Stomach (tissue), 9 donors: ENCODE results near the gene LRRC56. TPM values are rescaled to one million over a fixed set of nuclear protein-coding genes. Genes with fewer than 3 reads are reported as not detected.
"Not testable (repeated sequence)": the region's sequence is repeated elsewhere in the genome, so short reads cannot be mapped to it uniquely, and the experiment has no call there.

ENCODE experiments used
- DNase-seq, 2 donors: peaks; one replicate each; pipeline versions ENCODE4 v3.0.0 to v3.0.0-alpha.2; 2013 to 2019
- H3K27ac ChIP-seq, 5 donors: fragments of 200-600 bp in 4 of 5; sonication (generic) in 4 of 5; one replicate each; pipeline ENCODE4 v1.5.1; 2013 to 2019; ENCODE audit warnings: mild to moderate bottlenecking in 1 of 5, moderate library complexity in 1 of 5
- H3K27me3 ChIP-seq, 3 donors: fragments of 200-600 bp; sonication (generic); one replicate each; pipeline ENCODE4 v1.5.1; 2017 to 2019; ENCODE audit warnings: mixed run types in 1 of 3
- H3K36me3 ChIP-seq, 4 donors: fragments of 200-600 bp; sonication (generic); 1 replicate in 3 of 4; 2 replicates in 1 of 4; pipeline ENCODE4 v1.5.1; 2016 to 2019
- H3K4me1 ChIP-seq, 4 donors: fragments of 200-600 bp; sonication (generic); one replicate each; pipeline ENCODE4 v1.5.1; 2016 to 2019
- H3K4me3 ChIP-seq, 4 donors: fragments of 200-600 bp; sonication (generic) in 3 of 4; one replicate each; pipeline ENCODE4 v1.5.1; 2016 to 2019; ENCODE audit warnings: mild to moderate bottlenecking in 1 of 4
- H3K9me3 ChIP-seq, 4 donors: fragments of 200-600 bp; sonication (generic); one replicate each; pipeline ENCODE4 v1.5.1; 2016 to 2019
- EP300 ChIP-seq: sonication (generic); formaldehyde crosslinking; IDR thresholded peaks from one replicate; pipeline ENCODE4 v1.6.1; 2017; ENCODE audit warnings: antibody characterized with exemption
- POLR2A ChIP-seq, 4 donors: fragments of 450-650 bp; IDR thresholded peaks; one replicate each; pipeline ENCODE4 v1.6.1; 2016; ENCODE audit warnings: antibody characterized with exemption in 4 of 4, control low read depth in 2 of 4, mild to moderate bottlenecking in 1 of 4, moderate library complexity in 1 of 4
- POLR2AphosphoS5 ChIP-seq, 3 donors: sonication (generic); formaldehyde crosslinking; IDR thresholded peaks; one replicate each; pipeline ENCODE4 v1.6.1; 2016; ENCODE audit warnings: antibody characterized with exemption in 3 of 3
- WGBS, 5 donors: extraction: QIAGEN DNeasy Blood & Tissue Kit in 3 of 5; methylation state at CpG; one replicate each; pipeline versions ENCODE4 v1.1.5 to v1.1.7; 2013 to 2018; 5-methylcytosine and 5-hydroxymethylcytosine counted together
- intact Hi-C: fragments of 100-400 bp; cut with DNase I; formaldehyde crosslinking; loops from one replicate; pipeline ENCODE4 v1.15.1; 2023; ENCODE audit warnings: low total_unique reads
- polyA plus RNA-seq, 3 donors: library from polyadenylated mRNA; stranded (reverse); fragments of 200-250 nt; gene quantifications; one replicate each; pipeline ENCODE4 v1.2.3, GENCODE V29; 2013
- total RNA-seq, 5 donors: library from RNA; depleted of rRNA; stranded (reverse); fragments of >200 nt; gene quantifications; one replicate each; pipeline versions ENCODE4 v1.1.0 to v1.2.3, GENCODE V29; 2014 to 2016
- TF ChIP-seq, protein P1 (sequence below), 7 experiments: fragments of 450-650 bp in 4 of 7; fragments of 200-600 bp in 3 of 7; sonication (generic) in 3 of 7; IDR thresholded peaks; one replicate each; pipeline ENCODE4 v1.5.1; 2016 to 2019; ENCODE audit warnings: antibody characterized with exemption in 7 of 7, control low read depth in 2 of 7, mild to moderate bottlenecking in 1 of 7
- donor health status: healthy with polysubstance abuse.
- donor health status: Bipolar disorder and iron deficiency.
- donor health status: healthy.

Gene LRRC56
- total and polyA plus RNA-seq, 8 donors = 0.18 to 8.1 (median 2.9) TPM; not detected in 1

DNA sequence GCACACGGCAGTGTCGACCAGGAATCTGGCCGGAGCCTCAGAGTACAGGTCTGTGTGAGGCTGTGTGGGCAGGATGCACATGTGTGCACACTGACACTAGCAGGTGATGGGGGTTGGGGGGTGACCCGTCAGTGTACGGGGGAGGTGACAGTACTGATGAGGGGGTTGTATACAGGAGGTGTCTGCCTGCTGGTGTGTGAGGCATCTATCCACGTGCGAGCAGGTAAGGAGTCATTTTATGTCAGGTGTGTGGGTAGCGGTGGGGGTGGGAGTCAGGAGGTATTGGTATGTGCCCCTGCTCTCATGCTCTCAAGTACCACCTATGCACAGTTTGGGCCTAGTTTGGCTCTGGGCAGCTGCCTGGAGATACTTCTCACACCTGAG, 34.5 kb downstream of the LRRC56 start:
- Histone ChIP-seq H3K36me3 (no peaks in the 10 kb centered on the region), H3K27me3 (peaks cover 0 to 21% (median 4%) of the 10 kb centered on the region in 3 donors), H3K4me3 (no peak overlapping the region), H3K27ac (no peak overlapping the region), H3K4me1 (peaks cover 24 to 41% (median 38%) of the 10 kb centered on the region in 4 donors), H3K9me3 (no peaks in the 10 kb centered on the region)
- WGBS, 5 donors = 71 to 82% (median 79%) methylated on average over 8 of the region's 8 CpGs
- TF ChIP-seq, protein P1, sequence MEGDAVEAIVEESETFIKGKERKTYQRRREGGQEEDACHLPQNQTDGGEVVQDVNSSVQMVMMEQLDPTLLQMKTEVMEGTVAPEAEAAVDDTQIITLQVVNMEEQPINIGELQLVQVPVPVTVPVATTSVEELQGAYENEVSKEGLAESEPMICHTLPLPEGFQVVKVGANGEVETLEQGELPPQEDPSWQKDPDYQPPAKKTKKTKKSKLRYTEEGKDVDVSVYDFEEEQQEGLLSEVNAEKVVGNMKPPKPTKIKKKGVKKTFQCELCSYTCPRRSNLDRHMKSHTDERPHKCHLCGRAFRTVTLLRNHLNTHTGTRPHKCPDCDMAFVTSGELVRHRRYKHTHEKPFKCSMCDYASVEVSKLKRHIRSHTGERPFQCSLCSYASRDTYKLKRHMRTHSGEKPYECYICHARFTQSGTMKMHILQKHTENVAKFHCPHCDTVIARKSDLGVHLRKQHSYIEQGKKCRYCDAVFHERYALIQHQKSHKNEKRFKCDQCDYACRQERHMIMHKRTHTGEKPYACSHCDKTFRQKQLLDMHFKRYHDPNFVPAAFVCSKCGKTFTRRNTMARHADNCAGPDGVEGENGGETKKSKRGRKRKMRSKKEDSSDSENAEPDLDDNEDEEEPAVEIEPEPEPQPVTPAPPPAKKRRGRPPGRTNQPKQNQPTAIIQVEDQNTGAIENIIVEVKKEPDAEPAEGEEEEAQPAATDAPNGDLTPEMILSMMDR (IDR thresholded peaks at IDR 0.05) = no peak
- TF ChIP-seq EP300 = no peak
- DNase-seq = no peak
- intact Hi-C loops = loop anchor here (5.0 kb wide), 1 partner anchor 49 kb away; no protein-coding TSS in a partner anchor

DNA sequence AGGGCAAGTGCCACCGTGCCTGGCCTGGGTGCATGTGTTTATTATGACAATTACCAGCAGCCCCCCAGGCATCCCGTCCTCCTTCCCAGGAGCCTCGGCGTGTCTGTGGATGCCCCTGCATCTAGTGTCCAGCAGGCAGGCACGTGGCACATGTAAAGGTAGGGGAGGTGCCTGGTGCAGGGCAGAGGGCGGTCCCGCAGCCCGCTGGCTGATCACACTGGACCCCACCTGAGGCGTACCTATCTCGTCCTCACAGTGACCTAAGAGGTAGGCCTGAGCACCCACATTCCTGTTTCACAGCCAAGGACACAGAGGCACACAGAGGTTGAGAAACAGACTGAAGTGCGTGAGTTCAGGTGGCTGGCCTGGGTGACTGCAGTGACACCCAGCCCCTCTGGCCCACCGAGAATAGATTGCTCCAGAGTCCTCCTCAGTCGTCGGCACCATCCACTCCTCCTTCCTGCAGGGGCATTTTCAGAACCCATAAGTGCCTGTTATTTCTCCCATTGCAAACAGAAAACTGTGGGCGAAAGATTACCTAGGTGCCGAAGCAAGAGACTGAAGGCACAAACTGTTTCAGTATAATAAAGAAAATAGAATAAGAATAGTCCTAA, 35.9 kb downstream of the LRRC56 start:
- no peak overlapping the region for H3K4me3 ChIP-seq

DNA sequence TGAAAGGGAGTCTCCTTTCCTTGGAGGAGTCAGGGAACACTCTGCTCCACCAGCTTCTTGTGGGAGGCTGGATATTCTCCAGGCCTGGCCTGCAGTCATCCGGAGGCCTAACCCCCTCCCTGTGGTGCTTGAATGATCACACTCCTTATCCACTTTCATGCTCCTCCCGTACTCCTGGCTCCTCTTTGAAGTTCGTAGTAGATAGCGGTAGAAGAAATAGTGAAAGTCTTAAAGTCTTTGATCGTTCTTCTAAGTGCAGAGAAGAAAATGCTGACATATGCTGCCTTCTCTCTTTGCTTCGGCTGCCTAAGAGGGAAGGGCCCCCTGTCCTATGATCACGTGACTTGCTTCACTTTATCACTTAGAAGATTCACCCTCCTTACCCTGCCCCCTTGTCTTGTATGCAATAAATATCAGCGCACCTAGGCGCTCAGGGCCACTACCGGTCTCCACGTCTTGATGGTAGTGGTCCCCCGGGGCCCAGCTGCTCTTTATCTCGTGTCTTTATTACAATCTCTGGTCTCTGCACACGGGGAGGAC, 36.8 kb downstream of the LRRC56 start:
- not testable (repeated sequence) for H3K4me3 ChIP-seq, H3K9me3 ChIP-seq, H3K27ac ChIP-seq, DNase-seq, H3K36me3 ChIP-seq
- intact Hi-C loops = loop anchor here (5.0 kb wide), 1 partner anchor 52 kb away; no protein-coding TSS in a partner anchor
- peaks cover 35 to 48% (median 44%) of the 10 kb centered on the region in 4 donors for H3K4me1 ChIP-seq
- WGBS, 5 donors = 59 to 70% (median 68%) methylated on average over 13 to 14 of the region's 14 CpGs
- H3K27me3 ChIP-seq = peaks cover 0 to 15% (median 4%) of the 10 kb centered on the region in 3 donors

More for the DNA sequence above, 35.9 kb downstream of the LRRC56 start:
- H3K27ac ChIP-seq = no peak overlapping the region
- 89 to 93% (median 92%) methylated on average over 15 to 16 of the region's 16 CpGs for WGBS, 5 donors
- intact Hi-C loops = loop anchor here (5.0 kb wide), 1 partner anchor 51 kb away; no protein-coding TSS in a partner anchor
- peaks cover 29 to 43% (median 38%) of the 10 kb centered on the region in 4 donors for H3K4me1 ChIP-seq
- H3K27me3 ChIP-seq = peaks cover 0 to 18% (median 4%) of the 10 kb centered on the region in 3 donors
- no peaks in the 10 kb centered on the region for H3K9me3 ChIP-seq
- TF ChIP-seq EP300 (no peak), POLR2AphosphoS5 (IDR thresholded peaks at IDR 0.05) (no peak), POLR2A (IDR thresholded peaks at IDR 0.05) (no peak)
- TF ChIP-seq, protein P1 (IDR thresholded peaks at IDR 0.05) = no peak
- DNase-seq = no peak
- no peaks in the 10 kb centered on the region for H3K36me3 ChIP-seq

DNA sequence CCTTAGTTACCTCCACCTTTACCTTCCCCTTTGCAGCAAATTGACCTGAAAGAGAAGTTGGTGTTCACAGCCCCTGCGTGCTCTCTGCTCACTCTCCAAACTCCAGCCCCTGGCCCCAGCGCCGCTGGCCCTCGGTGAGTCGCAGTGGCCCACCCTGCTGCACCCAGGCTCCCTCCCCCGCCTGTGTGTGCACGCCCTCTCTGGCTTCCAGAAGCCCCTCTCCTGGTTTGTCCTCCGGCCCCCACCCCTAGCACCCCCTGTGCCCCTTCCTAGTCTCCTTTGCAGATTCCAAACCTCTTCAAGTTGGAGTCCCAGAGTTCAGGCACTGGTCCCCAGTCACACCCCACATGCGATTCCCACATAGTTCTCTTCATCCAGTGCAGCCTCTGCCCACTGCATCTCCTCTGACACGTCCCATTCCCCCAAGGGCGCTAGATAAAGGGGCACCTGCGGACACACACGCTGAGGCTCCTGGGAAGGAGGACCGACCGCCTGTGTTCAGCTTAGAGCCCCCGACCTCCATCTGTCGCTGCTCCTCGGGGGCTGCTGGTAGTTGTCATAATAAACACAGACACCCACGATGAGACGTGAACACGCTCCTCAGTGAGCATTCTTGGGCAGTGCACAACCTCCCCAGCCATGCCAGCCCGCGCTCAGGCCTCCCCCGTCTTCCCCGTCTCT, 37.4 kb downstream of the LRRC56 start:
- 20 to 34% (median 26%) methylated on average over 20 to 25 of the region's 25 CpGs for WGBS, 5 donors
- H3K4me1 ChIP-seq = peaks cover 37 to 49% (median 44%) of the 10 kb centered on the region in 4 donors
- no peaks in the 10 kb centered on the region for H3K36me3 ChIP-seq
- H3K27ac ChIP-seq = peak overlapping the region in 2 of 5 donors; percentile 57 to 75
- peak overlapping the region; percentile 61 to 98 (median 67) for H3K4me3 ChIP-seq
- H3K27me3 ChIP-seq = peaks cover 0 to 12% (median 4%) of the 10 kb centered on the region in 3 donors
- intact Hi-C loops = loop anchor here (5.0 kb wide), 1 partner anchor 52 kb away; no protein-coding TSS in a partner anchor
- TF ChIP-seq EP300 (no peak), POLR2AphosphoS5 (IDR thresholded peaks at IDR 0.05) (no peak), POLR2A (IDR thresholded peaks at IDR 0.05) (no peak)
- TF ChIP-seq, protein P1 (IDR thresholded peaks at IDR 0.05) = no peak
- no peaks in the 10 kb centered on the region for H3K9me3 ChIP-seq
- DNase-seq = no peak
